Measurements from ENCODE around the gene NMRK1.
A peak's percentile ranks its signal among the peaks of the same experiment; 100 is the strongest.

Gene NMRK1

DNA sequence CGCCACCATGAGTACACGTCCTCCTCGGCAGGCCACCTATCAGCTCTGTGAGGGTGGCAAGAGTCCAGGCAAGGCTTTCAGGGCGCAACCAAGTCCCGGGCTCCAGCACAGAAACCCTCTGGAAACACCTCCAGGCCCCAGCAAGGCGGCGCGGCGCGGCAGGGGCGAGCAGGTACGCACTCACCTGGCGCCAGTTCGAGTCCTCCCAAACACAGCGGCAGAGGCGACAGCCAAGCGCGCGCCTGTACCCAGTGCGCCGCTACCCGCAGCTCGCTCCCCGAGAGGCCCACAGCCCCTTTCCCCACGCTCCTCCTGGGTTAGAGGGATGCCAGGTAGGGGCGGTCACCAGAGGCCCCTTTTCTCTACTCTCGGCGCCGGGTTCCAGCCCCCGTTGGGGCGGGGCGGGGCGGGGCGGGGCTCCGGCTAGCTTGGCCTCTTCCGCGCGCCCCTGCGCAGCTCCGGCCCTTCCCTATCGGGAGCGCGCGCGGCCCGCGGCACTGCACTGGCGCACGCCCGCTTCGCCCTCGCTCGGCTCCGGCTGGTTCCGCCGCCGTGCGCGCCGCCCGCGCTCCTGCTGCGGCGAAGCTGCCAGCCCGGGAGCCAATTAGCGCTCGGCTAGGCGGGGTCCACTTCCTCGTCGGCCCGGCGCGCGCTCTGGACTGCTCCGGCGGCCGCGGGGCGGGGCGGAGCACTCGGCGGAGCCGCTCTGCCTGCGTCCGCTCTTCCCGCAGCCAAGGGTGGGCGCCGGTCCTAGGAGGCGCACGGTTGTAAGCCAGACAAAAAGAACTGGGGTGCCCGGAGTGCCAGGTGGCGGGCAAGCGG, at the start of gene NMRK1, which contains the start of gene OSTF1:
Gene NMRK1, minus strand, starts transcription at position 332 of the 822 bp plus-strand sequence. CDS start 5,040 bp downstream, outside the sequence.
Gene OSTF1, plus strand, starts transcription at position 691 of the 822 bp plus-strand sequence. CDS start 179 bp downstream, outside the sequence.
- DNase-seq: peak; percentile 98

DNA sequence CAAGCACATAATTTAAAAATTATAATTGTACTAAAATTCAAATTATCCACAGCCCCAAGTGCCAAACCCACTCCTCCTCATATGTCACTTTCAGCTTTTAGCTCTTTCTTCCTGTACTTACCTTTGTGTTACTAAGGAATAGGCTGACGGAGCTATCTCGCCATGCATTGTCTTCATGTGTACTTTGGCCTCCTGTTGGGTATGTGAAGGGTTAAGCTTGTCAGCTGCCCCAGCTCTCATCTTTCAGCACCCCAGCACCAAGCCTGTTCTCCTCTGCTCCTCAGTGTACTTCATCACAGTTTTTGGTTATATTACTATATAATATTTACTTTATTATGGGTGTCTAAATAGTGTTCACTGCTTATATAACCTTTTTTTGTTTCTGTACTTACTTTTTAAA, 46.5 kb upstream of the NMRK1 start:
- no peak for DNase-seq

DNA sequence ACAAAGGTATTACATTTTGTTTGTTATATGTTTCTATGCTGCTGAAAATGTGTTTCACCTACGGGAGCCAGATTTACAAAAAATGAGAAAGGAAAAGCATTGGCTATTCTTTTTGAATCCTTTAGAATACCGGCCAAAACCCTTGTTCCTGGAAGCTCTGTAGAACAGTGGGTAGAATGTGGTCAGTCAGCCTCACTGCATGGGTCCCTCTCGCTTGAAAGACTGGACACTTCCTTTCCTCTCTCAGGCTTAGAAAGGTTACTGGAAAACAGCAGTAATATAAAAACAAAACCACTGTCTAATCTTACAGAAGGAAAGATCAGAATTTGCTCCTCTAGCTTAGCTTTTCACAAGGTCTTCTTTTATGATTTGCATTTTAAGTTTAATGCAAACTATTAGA, 45.4 kb upstream of the NMRK1 start:
- DNase-seq: no peak

DNA sequence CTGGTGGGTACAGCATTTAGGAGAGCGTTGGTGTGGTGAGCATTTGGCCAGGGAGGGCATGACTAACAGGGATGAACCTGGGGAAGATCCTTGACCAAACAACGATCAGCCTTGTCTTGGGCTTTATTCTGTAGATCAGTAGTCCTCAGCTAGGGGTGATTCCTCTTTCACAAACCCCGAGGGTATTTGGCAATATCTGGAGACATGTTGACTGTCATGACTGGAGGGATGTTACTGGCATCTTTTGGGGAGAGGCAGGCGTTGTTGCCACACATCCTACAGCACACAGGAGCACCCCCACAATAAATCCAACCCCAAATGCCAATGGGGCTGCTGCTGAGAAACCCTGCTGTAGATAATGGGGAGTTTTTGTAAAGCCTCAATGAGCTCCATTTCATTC, 44.3 kb upstream of the NMRK1 start:
- no peak for DNase-seq

DNA sequence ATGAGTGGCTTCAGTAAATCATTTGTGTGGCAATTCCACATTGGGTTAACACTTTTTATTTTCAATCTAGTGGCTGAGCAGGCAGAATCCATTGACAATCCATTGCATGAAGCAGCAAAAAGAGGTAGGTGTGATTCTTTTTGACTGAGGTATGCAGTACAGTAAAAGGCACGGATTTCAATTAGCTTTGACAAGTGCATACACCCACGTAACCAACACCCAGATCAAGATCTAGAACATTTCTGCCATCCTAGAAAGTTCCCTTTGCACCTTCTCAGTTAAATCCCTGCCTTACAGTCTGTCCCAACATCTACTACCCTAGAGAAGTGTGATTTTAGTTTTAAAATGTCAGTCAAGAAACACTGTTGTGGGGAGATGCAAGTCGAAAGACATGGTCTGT, 43.7 kb upstream of the NMRK1 start:
- no peak for DNase-seq

DNA sequence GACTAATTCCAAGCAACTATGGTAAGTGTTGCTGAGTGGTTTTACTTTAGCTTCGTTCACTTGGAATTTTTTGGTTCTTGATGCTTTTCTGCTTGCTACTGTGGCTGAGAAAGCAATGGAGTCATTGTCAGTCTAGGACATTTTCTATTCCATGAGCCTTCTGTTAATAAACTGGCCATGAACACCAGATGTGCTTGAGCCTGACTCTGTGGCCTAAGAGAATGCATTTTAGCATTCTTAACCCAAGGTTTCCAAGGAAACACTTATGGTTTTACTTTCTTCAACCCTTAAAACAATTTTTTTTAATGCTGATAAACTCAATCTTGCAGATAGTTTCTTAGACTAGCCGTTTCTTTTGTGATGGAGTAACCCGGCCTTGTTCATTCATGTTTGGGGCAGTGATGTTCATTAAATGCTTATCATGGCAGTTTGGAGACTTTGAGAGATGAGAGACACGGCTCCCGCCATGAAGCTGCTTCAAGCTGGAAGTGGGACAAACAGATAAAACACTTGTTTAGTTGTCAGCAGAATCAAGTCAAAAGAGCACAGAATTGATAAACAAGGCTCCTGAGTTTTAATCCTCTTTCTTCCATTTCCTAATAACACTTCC, 42.8 kb upstream of the NMRK1 start:
- no peak for DNase-seq

DNA sequence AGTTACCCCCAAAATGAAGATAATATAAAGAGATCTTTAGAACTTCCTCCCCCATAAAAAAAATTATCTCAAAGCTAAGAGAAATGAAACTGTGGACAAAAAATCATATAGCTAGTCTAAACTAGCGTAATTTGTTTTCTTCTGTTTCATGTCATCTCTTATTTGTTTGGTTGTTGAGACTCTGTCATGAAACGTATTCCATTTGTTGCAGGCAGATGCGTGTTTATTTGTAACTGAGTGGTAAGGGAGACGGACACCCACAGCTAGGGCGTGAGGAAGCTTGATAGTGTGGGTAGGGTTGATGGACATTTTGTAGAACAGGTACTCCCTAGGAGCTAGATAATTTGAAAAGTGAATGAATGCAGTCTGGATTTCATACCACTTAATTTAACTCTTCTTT, 42.2 kb upstream of the NMRK1 start:
- DNase-seq: no peak

DNA sequence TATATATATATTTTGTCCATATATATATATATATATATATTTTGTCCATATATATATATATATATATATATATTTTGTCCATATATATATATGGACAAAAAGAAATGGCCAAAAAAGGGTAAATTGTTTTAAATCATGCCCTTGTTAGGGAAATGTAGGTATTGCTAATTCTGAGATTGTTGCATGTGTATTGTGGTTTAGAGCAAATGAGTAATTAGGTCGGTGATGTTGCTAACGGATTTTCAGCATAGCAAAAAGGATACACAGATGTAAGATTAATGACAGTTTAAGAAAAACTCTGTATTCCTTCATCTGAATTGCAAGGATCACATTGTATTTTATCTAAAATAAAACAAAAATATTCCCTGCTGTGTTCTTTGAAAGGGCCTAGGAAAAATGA, 40.6 kb upstream of the NMRK1 start:
- DNase-seq: no peak

DNA sequence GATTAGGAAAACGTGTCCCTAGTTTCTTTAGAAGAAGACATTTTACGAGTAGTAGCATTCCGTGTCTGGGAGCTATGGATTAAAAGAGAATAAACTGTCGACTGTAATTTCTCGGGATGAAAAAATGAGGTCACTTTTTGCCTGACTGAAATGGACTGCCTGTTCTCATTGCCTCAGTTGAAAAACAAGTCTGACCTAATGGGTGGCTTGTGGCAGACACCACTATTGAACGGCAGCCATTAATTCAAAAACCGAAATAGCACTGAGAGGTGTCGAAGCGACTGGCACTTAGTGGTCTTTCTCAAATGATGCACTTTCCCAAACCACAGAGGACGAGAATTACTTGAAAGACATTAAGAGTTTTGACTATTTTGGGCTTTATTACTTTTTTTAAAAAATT, 35.7 kb upstream of the NMRK1 start:
- DNase-seq: no peak

DNA sequence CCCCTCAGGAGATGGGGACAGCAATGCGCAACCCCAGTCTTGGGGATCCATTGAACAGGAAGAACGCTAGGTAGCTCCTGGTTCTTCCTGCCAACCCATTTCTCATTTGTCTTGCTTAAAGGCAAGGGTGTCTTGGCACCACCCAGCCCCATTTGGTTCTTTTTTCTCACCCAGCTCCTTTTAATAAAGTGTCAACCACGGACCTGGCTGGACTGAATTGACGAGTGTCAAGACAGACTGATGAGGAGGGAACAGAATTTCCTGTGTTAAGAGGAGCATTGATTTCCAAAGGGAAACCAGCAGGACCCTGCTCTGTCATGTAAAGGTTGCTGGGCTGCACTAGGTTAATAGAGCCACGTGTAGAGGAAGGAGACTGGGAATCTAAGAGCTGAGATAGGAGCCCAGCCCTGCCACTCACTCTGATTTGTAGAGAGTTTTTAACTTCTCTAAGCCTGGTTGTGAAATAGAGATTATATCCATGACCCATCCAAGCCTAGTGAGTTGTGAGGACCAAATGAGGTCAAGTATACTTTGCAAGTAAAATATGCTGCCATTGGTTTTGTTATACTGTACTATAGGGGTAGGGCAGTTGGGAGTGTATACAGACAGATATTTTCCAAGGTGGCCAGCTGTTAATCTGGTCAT, 34.1 kb upstream of the NMRK1 start:
- DNase-seq: no peak

DNA sequence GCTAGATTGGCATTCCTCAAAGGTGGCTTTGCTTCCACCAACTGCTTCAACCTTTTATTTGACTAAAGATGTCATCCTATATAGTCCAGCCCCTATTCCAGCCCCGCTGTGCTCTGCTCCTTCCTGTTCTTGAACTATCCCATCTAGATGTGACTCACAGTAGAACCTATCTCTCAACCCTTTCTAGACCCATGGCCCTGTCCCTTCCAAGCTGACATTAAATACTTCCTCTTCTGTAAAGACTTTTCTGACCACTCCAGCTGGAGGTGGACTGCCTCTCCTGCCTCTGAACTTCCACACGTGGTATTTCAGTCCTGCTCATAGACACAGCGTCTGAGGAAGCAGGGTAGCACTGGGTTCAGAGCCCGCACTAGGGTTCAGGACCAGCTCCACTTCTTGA, 32.7 kb upstream of the NMRK1 start:
- no peak for DNase-seq

DNA sequence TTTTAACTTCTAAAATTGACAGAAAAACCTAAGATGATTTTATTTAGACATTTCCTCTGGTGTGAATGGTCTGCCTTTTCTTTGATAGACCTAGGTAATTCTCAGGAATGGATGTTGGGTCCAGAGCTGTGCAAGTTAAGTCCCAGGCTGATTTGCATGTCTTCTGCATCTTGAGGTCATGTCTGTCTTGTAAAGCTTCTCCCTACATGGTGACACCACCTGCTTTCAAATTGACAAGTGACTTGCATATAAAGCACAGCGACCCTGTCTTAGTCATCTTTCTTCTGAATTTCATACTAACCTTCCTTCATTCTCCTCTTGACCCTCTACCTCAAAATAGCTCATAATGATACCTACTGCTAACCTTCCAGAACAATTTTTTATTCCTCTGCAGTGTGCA, 29.6 kb upstream of the NMRK1 start:
- DNase-seq: no peak

DNA sequence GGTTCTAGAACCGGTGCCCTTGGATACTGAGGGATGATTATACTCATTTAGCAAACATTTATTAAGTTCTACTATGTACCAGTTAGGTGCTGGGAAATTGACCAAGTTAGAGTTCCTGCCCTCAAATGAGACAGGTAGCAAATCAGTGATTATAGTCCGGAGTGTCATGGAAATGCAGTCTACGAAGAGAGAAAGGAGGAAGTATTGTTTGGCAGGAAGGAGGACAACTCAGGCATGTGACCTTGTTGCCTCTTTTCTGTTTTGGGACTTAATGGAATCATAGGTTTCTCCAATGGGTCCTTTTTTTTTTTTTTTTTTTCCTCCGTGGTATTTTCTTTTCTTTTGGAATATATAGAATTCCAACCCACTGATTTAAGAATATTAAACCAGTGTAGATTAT, 28.4 kb upstream of the NMRK1 start:
- no peak for DNase-seq

DNA sequence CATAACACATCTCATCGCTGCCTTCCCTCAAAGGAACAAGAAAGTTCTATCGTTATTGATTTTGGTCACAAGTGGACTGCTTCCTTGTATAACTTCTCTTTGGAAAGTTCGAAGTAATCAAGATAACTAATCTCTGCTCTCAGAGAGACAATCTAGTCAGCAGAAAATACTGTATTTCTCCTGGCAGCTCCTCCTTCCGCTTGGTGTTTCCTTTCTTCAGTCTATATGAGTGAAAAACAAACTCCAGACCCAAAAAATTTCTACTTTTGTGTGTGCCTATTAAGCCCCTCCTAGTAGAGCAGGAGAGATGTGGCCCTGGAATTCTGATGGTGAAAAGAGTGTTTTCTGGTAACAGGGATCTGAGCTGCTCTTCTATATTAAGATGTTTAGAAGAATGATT, 24.8 kb upstream of the NMRK1 start:
- DNase-seq: no peak

DNA sequence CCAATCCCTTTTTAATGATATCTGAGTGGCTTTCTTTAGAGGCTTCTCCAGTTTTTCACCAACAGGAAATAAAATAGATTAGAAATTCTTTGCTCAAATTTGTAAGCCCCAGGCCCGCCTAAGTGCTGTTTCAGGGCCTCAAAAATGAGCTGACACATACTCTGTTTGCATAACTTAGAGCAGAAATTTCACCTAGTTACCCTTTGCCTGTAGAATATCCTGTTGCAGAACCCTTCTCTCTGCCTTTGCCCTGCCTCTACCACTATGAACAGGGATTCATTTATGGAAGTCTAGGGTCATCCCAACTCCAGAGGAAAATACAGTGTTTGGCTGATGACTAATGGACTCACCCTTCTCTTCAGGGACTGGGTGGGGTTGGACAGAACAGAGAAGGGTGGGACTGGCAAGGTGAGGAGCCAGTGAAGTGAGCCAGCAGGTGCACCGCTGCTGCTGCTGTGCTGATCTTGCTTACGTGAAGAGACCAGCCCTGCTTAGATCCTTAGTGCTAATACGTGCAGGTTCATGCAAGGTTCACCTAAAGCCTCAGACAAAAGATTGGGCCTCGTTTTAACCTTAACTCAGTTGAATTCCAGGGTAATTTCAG, 23.2 kb upstream of the NMRK1 start:
- no peak for DNase-seq

DNA sequence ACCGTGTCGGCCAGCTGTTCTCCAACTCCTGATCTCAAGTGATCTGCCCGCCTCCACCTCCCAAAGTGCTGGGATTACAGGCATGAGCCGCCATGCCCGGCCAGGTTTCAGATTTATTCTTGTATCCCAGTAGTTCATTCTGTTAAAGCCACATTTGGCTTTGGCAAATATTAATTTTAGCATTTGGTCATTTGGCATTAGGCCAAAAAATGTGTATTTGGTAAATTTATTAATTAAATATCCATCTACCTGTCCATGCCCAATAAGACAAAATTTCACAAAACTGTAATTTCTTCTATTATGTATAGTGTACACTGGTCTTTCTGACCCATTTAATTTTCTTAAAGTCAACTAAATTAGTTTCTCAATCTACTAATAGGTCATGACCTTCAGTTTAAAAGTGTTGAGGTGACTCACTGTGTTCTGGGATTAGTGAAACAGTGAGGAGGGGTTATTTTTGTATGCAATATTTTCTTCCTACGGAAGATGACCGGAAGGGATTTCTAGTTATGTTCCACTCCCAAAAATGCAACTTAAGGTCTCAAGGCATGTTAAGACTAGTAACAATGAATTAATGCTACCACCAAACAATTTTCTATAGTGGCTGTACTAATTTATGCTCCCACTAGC, 21.4 kb upstream of the NMRK1 start:
- DNase-seq: no peak

DNA sequence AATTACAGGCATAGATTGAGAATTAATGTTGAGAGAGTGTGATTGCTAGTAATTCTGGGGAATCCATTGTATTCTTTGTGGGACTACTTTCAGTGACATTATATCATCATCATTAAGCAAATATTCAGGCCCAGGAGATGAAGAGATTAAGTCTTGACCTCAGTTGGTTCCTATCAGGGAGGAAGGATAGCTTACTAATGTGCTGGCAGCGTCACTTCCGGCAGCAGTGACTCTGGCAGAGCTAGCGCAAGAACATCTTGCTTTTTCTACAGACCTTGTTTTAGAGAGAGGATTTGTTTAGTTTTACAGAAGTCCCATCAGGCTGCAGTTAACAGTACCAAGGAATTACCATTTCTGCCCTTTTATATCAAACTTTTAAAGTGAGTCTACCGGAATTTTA, 20.6 kb upstream of the NMRK1 start:
- DNase-seq: peak; percentile 71

DNA sequence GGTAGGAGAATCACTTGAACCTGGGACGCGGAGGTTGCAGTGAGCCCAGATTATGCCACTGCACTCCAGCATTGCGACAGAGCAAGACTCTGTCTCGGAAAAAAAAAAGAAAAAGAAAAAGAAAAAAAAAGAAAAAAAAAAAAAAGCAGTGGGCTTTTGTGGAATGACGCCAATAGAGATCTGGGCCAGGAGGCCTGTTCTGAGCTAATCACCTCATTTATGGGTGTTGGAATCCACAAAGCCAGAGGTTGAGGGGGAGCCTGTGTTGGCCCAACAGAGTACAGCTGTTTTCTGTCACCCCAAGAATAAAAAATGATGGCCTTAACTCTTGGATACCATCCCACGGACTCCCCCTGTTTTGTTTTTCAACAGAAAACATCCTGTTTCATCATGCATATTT, 18.9 kb upstream of the NMRK1 start:
- peak; percentile 48 for DNase-seq

DNA sequence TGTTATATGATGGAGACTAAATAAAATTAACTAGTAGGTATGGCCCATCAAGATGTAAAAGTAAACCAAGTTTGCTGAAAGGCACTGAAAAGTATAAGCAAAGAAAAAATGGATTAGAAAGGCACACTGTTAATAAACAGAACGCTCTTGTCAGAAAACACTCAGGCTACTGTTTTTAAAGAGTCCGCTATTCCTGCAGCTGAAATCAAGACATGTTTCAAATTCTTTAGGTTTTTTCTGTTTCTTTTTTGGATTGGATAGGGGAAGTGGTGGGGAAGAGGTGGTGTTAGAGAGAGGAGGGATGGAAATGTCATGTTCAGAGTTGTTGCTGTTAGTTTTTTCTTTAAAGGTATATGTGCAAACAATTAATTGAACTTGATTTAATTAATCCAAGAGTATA, 17.9 kb upstream of the NMRK1 start:
- DNase-seq: no peak

DNA sequence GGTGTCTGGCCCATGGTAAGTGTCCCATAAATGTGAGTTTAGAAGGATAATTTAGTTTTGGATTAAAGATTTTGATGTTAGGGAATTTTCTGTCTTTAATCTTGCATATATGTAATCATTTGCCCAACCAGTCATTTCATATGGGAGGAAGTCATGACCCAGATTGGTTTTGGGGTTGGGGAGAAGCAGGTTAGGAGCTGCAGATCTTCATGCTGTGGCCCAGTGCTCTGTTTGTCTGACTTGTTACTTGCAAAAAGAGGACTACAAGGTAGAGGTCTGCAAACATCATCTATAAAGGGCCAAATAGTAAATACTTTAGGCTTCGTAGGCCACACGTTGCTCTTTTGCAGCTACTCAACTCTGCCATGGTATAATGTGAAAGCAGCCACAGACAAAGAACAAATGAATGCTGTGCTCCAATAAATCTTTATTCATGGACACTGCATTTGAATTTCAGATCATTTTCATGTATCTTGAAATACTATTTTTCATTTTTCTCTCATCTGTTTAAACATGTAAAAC, 17.1 kb upstream of the NMRK1 start:
- DNase-seq: no peak

DNA sequence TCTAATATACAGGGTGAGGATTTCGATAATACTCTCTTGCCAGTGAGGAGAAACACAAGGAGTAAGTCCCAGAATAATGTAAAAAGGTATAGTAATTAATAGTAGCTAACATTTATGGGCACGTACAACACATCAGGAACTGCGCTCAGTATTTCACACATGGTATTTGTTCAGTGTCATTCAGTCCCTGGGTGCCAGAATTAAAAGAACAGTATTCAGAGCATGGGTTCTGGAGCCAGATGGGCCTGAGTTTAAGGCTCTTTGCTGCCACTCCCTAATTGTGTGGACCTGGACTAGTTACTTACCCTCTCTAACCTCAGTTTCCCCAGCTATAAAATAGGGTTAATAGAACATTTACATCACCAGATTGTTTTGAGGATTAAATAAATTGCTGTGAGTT, 16.7 kb upstream of the NMRK1 start:
- no peak for DNase-seq

DNA sequence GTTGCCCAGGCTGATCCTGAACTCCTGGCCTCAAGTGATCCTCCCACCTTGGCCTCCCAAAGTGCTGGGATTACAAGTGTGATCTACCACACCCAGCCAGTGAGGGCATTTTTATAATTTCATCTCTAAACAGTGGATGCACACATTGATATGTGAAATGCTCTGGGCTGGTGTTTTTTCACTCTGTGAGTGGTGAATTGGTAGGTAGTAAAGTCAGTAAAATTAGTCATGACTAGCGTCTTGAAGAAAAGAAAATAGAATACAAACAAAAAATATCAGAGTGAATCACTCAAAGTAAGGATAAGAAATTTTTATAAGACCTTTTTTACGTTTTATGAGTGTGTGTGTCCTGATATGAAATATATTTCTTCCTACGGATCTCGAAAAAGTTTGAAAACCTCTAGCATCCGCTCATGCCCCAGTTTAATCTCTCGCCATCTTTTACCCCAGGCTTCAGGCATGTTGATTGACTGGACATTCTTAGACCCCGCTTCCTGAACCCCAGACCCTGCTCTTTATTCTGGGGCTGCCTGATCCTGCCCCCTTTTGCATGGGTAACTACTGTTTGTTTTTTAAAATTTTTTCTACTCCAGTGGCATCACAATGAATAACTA, 14.3 kb upstream of the NMRK1 start:
- DNase-seq: no peak
